ENCODE data around the gene FMO4. TPM values are rescaled to one million over a fixed set of nuclear protein-coding genes. Genes with fewer than 3 reads are reported as not detected.

FMO4 gene
- total RNA-seq = 3.5 and 6.0 TPM in 2 replicates

GRCh38 chr1:171313835-171314320 lies at the start of gene FMO4:
TSS of gene FMO4 (plus strand) at chr1:171314183. CDS start at chr1:171319826, 5,643 bp downstream.
- peak; percentile 99 for DNase-seq (ENCODE audit: low read depth)

DNA sequence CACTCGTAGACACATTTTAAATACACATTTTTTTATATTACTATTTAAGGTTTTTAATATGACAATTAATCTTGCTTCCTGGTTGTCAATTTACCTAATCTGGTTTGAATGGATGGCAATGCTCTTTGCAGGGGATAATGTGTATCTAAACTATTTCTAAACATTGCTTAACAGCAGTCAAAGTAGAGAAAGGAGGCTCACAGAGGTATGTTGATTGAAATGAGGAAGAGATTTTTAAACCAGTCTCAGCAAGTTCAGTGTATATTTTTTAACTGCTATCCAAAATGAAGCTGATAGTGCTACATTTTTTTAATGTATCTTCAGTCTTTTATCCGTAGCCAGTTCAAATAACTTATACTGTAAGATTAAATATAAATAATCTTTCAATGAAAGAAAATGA lies 48.3 kb upstream of the FMO4 start:
- DNase-seq (ENCODE audit: low read depth) = no peak

GRCh38 chr1:171266930-171267329 lies 47.1 kb upstream of the FMO4 start:
- DNase-seq (ENCODE audit: low read depth) = no peak

- DNase-seq (ENCODE audit: low read depth) = no peak
Observed at GRCh38 chr1:171267391-171267790, 46.6 kb upstream of the FMO4 start.

- no peak for DNase-seq (ENCODE audit: low read depth)
Observed at GRCh38 chr1:171270806-171271205, 43.2 kb upstream of the FMO4 start.

- DNase-seq (ENCODE audit: low read depth) = no peak
Observed at GRCh38 chr1:171277534-171277933, 36.4 kb upstream of the FMO4 start.

DNA sequence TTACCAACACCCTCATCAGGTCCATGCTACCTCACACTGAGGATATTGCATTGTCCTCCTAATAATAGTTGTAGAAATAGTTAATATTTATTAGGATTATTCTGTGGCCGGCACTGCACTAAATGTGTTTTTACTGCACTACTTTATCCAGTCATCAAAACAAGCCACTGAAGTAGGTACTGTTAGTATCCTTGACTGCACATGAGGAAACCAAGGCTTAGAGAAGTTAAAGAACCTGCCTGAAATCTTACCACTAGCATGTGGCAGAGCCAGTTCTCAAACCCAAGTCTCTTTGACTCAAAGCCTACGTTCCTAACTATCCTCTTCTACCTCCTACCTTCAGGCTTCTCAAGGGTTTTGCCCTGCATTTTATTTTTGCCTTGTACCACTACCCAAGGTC lies 34.7 kb upstream of the FMO4 start:
- no peak for DNase-seq (ENCODE audit: low read depth)

DNA sequence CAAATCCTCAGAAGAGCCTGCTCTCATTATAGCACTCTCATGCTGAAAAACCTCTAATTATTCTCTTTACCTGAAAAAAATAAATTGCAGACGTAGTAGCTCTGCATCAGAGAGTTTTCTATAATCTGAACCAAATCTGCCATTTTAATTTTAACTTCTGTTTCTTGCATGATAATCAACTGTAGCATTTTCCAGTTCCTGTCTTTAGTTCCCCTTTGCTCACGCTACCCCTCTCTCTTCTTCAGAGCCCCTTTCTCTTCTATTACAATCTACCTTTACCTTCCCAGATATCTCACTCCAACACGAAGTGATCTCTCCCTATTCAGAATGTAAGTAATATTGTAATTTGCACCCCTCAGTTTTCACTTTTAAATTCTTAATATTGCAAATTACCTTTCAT lies 34.3 kb upstream of the FMO4 start:
- no peak for DNase-seq (ENCODE audit: low read depth)

DNA sequence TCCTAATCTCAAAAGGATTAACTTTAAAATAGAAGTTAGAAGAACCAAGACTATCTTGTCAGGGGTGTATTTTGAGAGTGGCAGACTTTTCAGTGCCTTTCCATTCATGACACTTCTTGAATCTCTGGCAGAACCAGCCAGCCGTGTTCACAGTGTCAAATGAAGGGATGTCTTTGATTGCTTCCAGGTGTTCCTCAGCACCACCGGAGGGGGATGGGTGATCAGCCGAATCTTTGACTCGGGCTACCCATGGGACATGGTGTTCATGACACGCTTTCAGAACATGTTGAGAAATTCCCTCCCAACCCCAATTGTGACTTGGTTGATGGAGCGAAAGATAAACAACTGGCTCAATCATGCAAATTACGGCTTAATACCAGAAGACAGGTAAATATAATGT lies 33.4 kb upstream of the FMO4 start:
- DNase-seq (ENCODE audit: low read depth) = no peak

- peak; percentile 80 for DNase-seq (ENCODE audit: low read depth)
Observed at GRCh38 chr1:171286032-171286705, 27.8 kb upstream of the FMO4 start.

- DNase-seq (ENCODE audit: low read depth) = no peak
Observed at GRCh38 chr1:171290621-171291020, 23.4 kb upstream of the FMO4 start.

- DNase-seq (ENCODE audit: low read depth) = no peak
Observed at GRCh38 chr1:171292799-171293198, 21.2 kb upstream of the FMO4 start.

- peak; percentile 37 for DNase-seq (ENCODE audit: low read depth)
Observed at GRCh38 chr1:171295383-171295782, 18.6 kb upstream of the FMO4 start.

- DNase-seq (ENCODE audit: low read depth) = no peak
Observed at GRCh38 chr1:171295821-171296220, 18.2 kb upstream of the FMO4 start.

DNA sequence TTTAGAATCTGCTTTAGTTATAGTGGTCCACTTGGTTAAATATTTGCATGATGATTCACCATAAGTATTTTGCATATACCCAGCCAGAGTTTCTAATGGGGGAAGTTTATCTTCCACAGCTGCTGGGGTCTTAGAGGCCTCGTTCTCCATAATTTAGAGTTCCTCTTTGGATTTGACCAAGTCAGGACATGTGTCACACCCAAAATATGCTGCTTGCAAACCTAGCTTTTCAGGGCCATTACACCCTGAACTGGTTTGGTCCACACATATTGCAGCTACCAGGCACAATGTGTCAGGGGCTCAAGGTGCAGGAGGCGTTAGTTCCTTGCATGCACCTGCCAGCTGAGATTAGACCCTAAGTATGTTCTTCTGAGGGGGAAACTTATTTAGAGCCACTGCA lies 17.1 kb upstream of the FMO4 start:
- no peak for DNase-seq (ENCODE audit: low read depth)

GRCh38 chr1:171298696-171299095 lies 15.3 kb upstream of the FMO4 start:
- DNase-seq (ENCODE audit: low read depth) = no peak

- no peak for DNase-seq (ENCODE audit: low read depth)
Observed at GRCh38 chr1:171299342-171299741, 14.6 kb upstream of the FMO4 start.

DNA sequence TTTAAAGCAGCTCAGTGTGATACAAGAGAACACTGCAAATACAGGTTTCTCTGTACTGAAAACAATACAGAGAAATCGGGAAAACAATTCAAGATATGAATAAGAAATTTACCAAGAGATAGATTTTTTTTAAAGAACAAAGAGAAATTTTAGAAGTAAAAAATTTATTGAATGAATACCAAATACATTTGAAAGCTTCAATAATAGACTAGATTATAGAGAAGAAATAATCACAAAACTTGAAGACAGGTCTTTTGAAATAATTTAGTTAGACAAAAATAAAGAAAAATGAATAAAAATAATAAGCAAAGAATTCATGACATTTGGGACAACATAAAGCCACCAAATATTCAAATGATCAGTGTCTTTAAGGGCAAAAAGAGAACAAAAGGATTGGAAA lies 13.6 kb upstream of the FMO4 start:
- no peak for DNase-seq (ENCODE audit: low read depth)

- DNase-seq (ENCODE audit: low read depth) = peak; percentile 18
Observed at GRCh38 chr1:171310661-171311087, 3.3 kb upstream of the FMO4 start.

- peak; percentile 55 for DNase-seq (ENCODE audit: low read depth)
Observed at GRCh38 chr1:171311771-171312558, 2.0 kb upstream of the FMO4 start.

- no peak for DNase-seq (ENCODE audit: low read depth)
Observed at GRCh38 chr1:171313319-171313834, 606 bp upstream of the FMO4 start.

DNA sequence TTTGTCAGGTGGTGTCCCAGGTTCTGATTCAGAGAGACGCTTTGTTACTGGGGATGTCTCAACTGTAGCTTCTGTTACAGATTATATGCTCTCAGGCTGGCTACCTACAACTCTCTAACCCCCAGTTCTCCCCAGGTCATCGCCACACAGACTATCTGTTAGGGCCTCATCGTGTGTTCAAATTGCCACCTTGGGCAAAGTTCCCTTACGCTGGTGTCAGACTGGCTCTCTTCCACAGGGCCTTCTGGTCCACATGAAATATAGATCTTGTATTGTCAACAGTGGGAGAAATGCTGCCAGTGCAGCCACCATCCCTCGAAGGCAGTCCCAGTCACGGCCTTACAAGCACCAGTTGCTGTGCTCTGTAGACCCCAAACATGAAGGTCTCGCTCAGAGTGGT lies 15.3 kb downstream of the FMO4 start:
- no peak for DNase-seq (ENCODE audit: low read depth)
